Mammary epithelial cell (primary cell): Measurements from ENCODE around the gene FCER2.

Experiments used
- CTCF ChIP-seq, 2 donors: IDR thresholded peaks in 1 of 2; conservative IDR thresholded peaks in 1 of 2; 2 replicates each; pipeline ENCODE4 v1.5.1; 2011 to 2012; ENCODE audit warnings: inconsistent platforms in 2 of 2, low read length in 2 of 2, mild to moderate bottlenecking in 2 of 2, control low read depth in 1 of 2, low read depth in 1 of 2; ENCODE audit not compliant: insufficient read depth in 1 of 2; ENCODE audit errors: extremely low read depth in 1 of 2
- EZH2 ChIP-seq: IDR thresholded peaks from 2 replicates; pipeline ENCODE4 v1.6.1; 2012; ENCODE audit warnings: low read length, inconsistent platforms, borderline replicate concordance

DNA sequence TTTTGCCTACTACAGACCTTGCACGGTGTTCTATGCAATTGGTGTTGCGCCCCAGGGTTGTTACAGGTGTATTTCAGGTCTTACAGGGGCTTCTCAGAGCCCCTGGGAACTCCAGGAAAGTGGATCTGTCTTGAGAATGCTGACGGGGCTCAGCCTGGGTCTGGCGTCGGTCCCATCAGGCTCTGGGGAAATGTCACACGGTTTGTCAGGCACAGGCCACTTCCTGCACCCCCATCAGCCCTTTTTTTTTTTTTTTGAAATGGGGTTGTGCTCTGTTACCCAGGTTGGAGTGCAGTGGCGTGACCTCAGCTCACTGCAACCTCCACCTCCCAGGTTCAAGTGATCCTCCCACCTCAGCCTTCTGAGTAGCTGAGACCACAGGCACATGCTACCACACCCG, 16.7 kb upstream of the FCER2 start:
- TF ChIP-seq CTCF (conservative IDR thresholded peaks at IDR 0.05 in 1 of 2, IDR thresholded peaks at IDR 0.05 in 1 of 2; ENCODE audit: extremely low read depth in 1 of 2, insufficient read depth in 1 of 2, low read depth in 1 of 2, low read length in 2 of 2): no peak
- no peak for TF ChIP-seq EZH2
